A204.1 (cell line): Measurements from ENCODE around the gene SMIM14.
"Not testable (repeated sequence)": the region's sequence is repeated elsewhere in the genome, so short reads cannot be mapped to it uniquely, and the experiment has no call there.

Experiments used
- FAIRE-seq: peaks from 2 replicates; lab custom pipeline; 2012; peaks lifted over from hg19 to GRCh38; lab: Jason Lieb, UNC

SMIM14 gene

DNA sequence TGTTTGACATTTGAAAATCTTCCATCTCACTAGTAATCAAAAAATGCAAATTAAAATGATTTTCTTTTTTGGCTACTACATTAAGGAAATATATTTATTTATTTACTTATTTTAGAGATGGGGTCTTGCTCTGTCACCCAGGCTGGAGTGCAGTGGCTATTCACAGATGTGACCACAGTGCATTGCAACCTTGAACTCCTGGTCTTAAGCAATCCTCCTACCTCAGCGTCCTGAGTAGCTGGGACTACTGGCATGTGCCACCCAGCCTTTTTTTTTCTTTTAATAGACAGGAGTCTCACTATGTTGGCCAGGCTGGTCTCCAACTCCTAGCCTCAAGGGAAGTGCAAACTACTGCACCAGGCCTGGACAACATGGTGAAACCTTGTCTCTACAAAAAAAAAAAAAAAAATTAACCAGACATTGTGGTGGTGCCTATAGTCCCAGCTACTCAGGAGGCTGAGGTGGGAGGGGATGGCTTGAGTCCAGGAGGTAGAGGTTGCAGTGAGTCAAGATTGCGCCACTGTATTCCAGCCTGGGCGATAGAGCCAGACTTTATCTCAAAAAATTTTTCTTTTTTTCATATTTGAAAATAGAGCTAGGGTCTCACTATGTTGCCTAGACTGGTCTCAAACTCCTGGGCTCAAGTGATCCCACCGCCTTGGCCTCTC, 4.4 kb upstream of the SMIM14 start:
- FAIRE-seq, result no peak

DNA sequence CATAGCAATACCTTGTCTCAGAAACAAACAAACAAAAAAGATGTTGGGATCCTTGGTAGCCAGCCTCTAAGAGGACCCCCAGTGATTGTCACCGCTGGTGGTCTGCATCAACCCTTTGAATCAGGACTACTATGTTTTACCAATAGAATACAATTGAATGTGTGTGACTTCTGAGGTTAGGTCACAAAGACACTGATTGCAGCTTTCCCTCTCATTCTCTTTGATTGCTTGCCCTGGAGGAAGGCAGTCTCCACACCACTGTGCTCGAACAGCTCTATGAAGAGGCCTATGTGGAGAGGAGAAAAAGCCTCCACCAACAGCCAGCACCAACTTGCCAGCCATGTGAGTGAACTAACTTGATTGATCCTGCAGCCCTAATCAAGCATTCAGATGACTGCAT, 2.8 kb upstream of the SMIM14 start:
- FAIRE-seq, result no peak

DNA sequence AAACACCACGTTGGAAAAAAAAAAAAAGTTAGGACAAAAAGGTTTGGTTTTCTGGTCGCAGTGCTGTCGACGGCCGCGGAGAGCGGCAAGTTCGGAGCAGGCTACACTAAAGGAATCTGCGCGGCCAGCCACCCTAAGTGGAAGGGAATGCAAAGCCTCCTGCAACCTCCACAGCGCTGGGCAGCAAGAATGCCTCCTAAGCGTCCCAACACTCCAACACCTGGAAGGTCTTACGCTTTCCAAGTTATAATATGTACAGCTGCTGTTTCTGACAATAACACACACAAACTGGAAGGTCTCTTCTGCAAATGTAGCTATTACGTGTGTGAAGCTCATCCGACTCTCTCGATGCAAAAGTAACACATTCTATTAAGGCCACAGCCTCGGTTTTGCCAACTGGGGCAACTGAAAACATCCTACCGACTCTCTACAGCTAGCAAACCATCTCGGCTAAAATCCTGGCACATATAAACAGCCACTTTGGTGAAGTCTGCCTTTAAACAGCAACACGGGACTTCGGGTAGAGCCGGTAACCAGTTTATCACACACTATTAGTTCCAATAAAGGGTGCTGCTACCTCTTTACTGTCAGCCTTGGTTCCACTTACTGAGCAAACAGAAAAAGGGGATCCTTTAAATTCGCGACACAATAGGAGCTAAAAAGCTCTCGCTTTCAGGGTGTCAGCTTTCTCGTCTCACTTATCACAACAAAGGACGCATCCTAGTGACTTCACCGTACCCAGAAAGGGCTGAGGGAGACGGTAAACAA, 895 bp downstream of the SMIM14 start:
- FAIRE-seq, result no peak

DNA sequence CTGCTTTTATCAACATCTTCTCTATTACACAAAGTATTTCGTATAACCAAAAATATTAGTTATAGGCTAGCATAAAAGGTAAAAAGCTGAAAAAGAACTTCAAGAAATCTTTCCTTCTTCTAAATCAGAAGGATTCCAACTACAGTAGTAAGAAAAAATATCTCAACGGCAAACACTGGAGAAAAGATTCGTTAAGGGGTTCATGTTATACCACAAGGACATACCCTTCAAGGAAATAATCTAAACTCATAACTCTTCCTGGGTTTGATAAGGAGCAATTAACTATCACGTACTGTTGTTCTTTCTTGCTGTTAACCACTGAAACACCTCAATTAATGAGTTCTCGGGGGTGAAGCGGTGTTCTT, 1.5 kb downstream of the SMIM14 start:
- FAIRE-seq, result no peak

DNA sequence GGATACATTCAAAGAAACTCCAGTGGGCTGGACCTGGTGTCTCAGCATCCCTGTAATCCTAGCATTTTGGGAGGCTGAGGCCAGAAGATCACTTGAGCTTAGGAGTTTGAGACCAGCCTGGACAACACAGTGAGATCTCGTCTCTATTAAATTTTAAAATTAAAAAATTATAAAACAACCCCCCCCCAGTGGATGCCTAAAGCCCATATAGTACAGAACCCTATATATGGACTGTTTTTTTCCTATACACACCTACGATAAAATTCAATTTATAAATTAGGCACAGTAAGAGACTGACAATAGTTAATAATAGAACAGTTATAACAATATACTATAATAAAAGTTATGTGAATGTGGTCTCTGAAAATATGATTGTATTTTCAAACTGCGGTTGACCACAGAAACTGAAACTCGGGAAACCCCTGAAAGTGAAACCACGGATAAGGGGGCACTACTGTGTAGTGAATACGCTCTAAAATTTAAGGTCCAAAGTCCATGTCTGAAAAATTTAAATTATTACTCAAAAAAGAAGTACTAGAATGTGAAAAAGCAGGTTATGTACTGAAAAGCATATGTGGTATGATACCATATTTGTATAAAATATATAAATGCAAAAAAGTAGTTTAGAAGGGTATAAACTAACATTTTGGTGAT, 2.0 kb downstream of the SMIM14 start:
- peak; percentile 75 for FAIRE-seq

DNA sequence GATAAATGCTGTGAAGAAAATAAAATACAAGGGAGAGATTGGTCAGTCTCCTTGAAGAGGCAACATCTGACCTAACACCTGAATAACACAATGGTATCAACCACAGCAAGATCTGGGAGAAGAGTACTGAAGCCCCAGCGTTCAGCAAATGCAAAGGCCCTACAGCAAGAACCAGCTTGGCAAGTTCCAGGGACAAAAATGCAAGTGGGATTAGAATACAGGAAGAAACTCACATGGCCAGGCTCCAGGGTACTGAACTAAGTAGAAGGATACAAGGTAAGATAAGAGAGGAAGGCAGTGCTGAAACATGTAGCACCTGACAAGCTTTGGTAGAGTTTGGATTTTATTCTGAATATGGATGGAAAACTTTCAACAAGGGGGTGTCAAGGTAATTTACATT, 3.6 kb downstream of the SMIM14 start:
- no peak for FAIRE-seq

DNA sequence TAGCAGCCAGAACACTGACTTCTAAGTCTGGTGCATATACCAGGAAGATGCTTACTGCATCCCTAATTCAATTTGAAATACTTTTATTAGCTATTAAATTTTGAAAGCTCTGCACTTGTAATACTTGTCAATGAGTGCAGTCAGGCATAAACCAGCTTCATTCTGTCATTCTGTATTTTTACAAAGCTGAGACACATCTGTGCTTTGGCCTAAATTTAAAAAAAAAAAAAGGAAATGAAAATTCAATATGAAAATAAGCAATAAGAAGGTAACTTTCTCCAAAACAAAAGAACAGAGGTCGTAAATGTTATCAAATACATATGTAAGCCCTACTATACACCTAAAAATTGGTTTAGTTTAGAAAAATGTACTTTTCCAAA, 7.0 kb downstream of the SMIM14 start:
- no peak for FAIRE-seq

DNA sequence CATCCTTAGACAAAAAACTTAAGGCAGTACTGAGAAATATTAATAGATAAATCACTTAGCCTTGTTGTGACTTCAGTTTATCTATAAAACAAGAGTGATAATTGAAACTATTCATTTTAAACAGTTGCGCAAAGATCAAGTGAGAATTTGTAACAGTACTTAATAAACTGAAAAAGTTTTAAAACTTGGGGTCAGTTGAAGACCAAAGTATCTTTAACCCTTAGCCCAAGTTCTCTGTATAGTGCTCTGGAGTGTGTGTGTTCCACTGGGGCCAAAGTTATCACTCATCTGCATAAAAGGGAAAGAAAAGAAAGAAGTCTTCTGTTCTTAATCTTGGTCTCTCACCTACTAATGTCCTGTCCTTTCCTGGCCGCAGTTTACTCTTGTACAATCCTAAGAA, 11.3 kb downstream of the SMIM14 start:
- FAIRE-seq, result no peak

DNA sequence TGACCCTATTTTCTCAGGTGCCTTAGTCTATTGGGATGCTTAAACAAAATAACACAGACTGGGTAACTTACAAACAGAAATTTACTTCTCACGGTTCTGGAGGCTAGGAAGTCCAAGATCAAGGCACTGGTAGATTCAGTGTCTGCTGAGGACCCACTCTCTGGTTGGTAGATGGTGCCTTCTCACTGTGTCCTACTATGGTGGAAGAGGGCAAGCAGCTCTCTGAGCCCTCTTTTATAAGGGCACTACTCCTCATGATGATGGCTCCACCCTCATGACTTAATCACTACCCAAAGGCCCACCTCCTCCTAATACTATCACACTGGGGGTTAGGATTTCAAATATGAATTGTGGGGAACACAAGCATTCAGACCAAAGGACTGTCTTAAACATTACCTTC, 11.8 kb downstream of the SMIM14 start:
- FAIRE-seq, result peak; percentile 16

DNA sequence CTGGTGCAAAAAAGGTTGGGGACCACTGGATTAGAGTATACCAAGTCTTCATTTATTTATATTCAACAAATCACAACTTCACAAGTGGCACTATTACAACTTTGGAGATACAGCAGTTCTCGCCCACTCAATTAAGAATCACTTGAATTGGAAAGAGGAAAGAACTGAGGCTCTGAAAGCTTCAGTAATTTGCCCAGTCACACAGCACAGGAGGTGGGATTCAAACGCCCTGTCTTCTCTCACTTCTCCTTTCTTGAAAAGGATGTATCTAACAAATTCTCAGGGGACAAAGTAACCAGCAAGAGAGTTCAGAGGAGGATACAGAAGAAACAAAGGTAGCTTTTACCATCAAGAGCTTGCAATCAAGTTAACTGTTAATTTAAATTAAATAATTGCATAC, 12.4 kb downstream of the SMIM14 start:
- no peak for FAIRE-seq

DNA sequence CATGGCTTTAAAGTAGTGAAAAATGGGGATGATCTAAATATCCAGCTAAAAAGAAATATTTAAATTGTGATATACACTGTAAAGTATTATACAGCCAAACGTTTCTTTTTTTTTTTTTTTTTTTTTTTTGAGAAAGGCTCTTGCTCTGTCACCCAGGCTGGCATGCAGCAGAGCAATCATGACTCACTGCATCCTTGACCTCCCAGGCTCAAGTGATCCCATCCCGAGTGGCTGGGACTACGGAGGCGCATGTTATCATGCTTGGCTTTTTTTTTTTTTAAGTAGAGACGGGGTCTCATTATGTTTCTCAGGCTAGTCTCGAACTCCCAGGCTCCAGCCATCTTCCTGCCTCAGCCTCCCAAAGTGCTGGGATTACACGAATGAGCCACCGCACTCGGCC, 17.1 kb downstream of the SMIM14 start:
- FAIRE-seq, result no peak

DNA sequence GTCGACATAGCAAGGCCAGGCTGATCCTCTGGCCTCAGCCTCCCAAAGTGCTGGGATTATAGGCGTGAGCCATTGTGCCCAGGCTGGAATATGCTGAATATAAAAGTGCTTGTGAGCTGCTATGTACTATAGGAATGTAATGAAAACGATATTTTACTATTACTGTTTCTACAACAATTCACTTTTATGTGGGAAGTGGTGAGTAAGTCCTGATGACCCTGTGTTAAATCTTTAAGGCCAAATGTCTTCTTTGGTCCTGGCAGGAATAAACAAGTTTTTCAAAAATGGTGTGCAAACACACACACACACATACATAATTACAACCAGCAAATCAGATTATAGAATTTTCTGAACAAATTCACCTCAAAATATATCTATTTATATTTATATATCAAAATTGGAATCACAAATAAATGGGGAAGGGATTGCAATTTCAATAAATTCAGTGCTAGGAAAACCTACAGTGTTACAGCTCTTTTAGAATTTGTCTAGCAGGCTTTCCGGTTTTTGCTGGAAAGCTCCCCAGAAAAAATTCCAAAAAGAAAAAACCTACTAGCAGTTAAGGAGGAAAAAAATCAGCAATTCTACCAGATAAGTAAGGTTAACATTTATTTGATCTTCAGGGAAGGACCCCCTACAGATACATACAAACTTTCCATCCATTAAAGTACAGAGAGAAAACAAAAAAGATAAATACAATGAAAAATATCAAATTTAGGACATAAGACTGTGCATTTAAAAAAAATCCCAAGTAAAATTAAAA, 17.9 kb downstream of the SMIM14 start:
- peak; percentile 98 for FAIRE-seq

DNA sequence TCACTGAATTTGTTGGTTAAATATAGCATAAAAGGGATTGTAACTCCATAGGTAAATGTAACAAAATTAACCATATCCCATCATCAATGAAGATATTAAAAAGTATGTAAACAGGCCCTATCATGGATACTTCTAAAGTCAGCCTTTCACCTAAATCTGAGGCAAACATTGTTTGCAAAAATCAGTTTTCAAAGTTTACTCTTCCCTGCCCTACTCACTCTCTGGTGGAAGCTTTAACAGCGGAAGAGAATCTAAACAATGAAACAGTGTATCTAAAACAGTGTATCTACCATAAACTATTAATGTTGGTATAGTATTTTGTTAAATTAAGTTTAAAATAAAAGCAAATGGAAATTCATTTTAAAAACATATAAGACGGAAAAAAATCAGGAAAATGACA, 21.1 kb downstream of the SMIM14 start:
- no peak for FAIRE-seq

DNA sequence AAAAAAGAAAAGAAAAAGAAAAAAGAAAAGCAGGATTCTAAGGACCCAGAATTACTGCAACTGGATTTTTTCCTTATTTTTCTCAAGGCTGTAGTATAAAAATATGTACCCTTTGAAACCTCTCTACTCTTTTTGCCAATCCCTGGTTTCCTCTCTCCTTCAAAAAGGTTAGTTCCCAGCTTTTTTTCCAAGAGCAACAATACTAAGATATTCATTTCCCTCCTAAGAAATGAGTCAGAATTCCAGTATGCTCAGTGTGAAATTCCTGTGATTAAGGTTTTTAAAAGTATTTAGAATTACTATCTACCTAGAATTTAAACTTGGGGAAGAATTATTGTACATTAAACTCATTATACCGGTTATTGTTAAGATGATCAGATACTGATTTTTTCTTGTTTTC, 22.0 kb downstream of the SMIM14 start:
- peak; percentile 93 for FAIRE-seq

DNA sequence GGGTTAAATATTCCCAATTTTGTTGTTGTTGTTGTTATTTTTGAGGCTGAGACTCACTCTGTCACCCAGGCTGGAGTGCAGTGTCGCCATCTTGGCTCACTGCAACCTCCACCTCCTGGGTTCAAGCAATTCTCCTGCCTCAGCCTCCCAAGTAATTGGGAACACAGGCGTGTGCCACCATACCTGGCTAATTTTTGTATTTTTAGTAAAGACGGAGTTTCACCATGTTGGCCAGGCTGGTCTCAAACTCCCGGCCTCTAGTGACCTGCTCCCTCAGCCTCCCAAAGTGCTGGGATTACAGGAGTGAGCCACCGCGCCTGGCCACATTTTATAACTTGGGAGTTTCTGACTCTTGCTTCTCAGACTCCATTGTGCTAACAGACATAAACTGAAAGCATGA, 22.6 kb downstream of the SMIM14 start:
- not testable (repeated sequence) for FAIRE-seq

DNA sequence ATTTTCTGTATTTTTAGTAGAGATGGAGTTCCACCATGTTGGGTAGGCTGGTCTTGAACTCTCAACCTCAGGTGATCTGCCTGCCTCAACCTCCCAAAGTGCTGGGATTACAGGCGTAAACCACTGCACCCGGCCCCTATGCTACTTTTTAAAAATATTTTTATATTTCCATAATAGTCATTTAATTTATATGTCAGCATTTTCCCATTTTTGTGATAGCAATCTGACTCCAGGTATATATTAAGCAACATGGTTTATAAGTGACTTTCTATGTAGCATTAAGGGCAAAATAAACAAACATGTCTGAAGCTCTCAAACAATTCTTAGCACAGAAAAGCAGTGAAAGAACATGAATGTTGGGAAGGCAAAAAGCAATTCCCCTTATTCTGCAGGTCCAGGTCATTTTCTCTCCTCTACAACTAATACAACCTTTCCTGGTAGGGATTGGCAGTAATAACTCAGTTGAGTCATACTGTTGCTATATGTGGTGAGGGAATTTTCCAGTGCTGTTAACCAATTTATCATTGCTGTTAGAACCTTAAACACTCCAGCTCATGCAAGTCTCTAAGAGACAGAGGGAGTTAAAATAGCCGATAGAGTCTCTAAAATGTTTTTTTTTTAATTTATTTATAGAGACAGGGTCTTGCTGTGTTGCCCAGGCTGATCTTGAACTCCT, 24.0 kb downstream of the SMIM14 start:
- peak; percentile 58 for FAIRE-seq

DNA sequence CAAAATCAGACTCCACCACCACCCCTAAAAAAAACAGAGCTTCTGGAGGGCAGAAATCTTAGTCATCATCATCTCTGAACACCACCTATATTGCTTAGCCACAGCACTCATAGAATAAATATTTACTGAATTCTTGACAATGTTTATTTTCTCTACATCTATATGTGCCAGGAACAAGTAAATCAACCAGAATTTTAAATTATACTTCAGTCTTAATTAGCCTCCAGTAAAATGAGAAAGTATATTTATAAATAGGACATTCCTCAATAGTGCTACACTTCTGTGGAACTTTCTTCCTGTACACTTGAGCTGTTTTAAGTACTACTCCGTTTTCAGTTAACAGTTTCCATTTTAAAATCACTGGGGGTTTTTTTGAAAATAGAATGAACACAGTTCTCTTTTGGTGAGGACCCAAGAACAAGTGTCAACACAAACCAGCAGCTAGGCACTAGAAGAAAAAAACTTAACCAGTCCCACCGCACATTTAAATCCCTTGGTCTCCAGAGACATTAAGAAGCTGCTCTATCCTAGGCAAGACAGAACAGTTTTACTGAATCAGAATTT, 25.5 kb downstream of the SMIM14 start:
- FAIRE-seq, result peak; percentile 98

DNA sequence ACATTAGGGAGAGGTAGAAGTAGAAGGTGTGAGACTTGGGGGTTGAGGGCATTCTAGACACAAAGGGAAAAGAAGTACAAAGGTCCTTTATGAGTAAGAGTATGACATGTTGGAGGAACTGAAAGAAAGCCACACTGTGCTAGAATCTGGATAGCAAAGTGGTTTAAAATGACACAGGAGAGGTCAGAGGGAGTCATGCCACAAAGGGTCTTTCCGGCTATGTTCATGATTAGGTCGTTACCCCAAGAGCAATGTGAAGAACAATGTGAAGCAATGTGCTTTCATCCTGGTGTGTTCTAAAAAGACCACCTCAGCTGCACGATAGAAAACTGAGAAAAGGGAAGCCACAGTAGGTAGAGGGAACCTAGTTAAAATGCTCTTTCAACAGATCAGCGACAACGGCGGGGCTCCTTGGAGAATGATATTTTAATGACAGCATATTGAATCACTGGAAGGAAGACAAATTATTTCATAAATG, 29.2 kb downstream of the SMIM14 start:
- no peak for FAIRE-seq

DNA sequence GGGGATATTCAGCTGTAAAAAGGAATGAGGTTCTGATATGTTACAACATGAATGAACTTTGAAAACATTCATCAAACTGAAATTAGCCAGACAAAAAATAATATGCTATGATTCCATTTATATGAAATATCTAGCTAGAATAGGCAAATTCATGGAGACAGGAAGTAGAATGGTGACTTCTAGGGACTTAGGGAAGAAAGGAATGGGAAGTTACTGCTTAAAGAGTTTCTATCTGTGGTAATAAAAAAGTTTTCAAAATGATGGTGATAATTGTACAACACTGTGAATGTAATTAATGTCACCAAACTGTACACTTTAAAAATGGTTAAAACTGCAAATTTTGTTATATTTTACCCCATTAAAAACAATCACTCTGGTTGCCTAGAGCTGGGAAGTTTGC, 30.2 kb downstream of the SMIM14 start:
- FAIRE-seq, result no peak

DNA sequence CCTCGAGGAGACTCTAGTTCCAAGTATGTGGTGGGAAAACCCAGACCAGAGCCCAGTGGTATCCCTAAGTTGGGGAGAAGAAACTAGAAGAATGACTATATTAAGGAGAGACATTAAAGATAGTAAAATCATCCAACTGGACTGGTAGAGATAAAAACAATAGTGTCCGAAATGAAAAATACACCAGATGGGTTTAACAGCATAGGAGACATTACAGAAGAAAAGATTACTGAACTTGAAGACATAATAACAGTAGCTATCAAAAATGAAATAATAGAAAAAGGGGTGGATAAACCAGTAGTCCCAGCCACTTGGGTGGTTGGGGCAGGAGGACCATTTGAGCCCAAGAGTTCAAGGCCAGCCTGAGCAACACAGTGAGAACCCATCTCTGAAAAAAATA, 31.9 kb downstream of the SMIM14 start:
- FAIRE-seq, result no peak

DNA sequence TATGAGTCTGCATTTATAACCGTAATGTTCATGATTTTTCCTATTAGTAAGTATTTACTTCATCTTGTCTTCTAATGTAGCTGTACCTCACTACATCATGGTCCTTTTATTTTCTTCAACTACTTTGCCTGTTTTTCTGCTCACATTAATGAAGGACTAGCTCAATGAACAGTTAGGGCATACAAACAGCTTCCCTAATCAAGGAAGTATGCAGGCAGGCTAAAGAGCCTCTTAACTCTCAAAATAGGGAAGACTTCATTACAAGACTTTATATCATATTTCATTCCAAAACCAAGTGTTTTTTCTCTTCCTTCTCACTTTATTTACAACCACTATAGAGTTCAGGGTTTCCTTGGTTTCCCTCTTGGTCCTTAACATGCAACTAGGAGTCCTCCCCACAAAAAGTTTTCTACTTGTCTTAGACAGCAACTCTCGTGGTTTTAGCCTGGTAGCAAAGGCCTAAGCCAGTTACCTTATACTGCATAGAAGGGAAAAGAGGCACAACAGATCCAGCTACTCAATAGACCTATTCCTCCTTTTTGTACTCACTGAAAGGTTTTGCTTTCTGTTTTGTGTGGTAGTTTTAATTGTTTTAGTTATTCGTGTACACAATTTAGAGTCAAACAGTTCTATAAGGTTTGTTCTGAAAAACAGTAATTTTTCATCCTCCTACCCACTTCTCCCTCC, 40.8 kb downstream of the SMIM14 start:
- FAIRE-seq, result no peak
